Breast epithelium (tissue), 4 donors: ENCODE data around the gene HEPACAM. TPM values are rescaled to one million over a fixed set of nuclear protein-coding genes. Genes with fewer than 3 reads are reported as not detected.

Source experiments
- DNase-seq, 2 donors: peaks; one replicate each; pipeline ENCODE4 v3.0.0-alpha.2; 2019; ENCODE audit warnings: low spot score in 2 of 2
- H3K27ac ChIP-seq, 2 donors: fragments of 200-600 bp; sonication (generic) in 1 of 2; one replicate each; pipeline ENCODE4 v1.5.1; 2016 to 2019; ENCODE audit warnings: mild to moderate bottlenecking in 1 of 2
- H3K27me3 ChIP-seq, 2 donors: fragments of 200-600 bp; sonication (generic) in 1 of 2; one replicate each; pipeline versions ENCODE4 v1.5.1 to v1.6.0; 2017 to 2019; ENCODE audit warnings: control low read depth in 1 of 2, mild to moderate bottlenecking in 1 of 2
- H3K36me3 ChIP-seq: fragments of 200-600 bp; one replicate; pipeline ENCODE4 v1.5.1; 2019
- H3K4me1 ChIP-seq, 2 donors: fragments of 200-600 bp; sonication (generic); one replicate each; pipeline ENCODE4 v1.5.1; 2016 to 2019; ENCODE audit warnings: control low read depth in 1 of 2
- H3K4me3 ChIP-seq, 3 donors: fragments of 200-600 bp; sonication (generic); 1 replicate in 2 of 3; 2 replicates in 1 of 3; pipeline ENCODE4 v1.5.1; 2016 to 2019; ENCODE audit warnings: mild to moderate bottlenecking in 3 of 3, moderate library complexity in 2 of 3
- H3K9me3 ChIP-seq, 2 donors: fragments of 200-600 bp; sonication (generic) in 1 of 2; one replicate each; pipeline ENCODE4 v1.5.1; 2016 to 2019; ENCODE audit warnings: control low read depth in 1 of 2
- CTCF ChIP-seq, 3 donors: fragments of 450-650 bp; IDR thresholded peaks; one replicate each; pipeline ENCODE4 v1.5.1; 2016 to 2017; ENCODE audit warnings: antibody characterized with exemption in 3 of 3, mild to moderate bottlenecking in 3 of 3, moderate library complexity in 3 of 3
- POLR2A ChIP-seq: fragments of 450-650 bp; IDR thresholded peaks from one replicate; pipeline ENCODE4 v1.6.1; 2016; ENCODE audit warnings: antibody characterized with exemption, mild to moderate bottlenecking, moderate library complexity
- POLR2AphosphoS5 ChIP-seq, 3 donors: sonication (generic); formaldehyde crosslinking; IDR thresholded peaks; one replicate each; pipeline ENCODE4 v1.6.1; 2017; ENCODE audit warnings: antibody characterized with exemption in 3 of 3
- intact Hi-C: fragments of 100-400 bp; cut with DNase I; formaldehyde crosslinking; loops from one replicate; pipeline ENCODE4 v1.15.1; 2023; ENCODE audit warnings: low total_unique reads
- total RNA-seq, 3 donors: library from RNA; depleted of rRNA; stranded (reverse); fragments of >200 nt; gene quantifications; one replicate each; pipeline ENCODE4 v1.1.0, GENCODE V29; 2016

Gene HEPACAM
- total RNA-seq, 3 donors from 2014 or later: 2.3 to 25.4 (median 6.1) TPM

GRCh38 chr11:124877631-124877909, 58.3 kb downstream of the HEPACAM start:
- H3K27ac ChIP-seq: peak overlapping the region in 1 of 2 donors; percentile 91
- H3K4me1 ChIP-seq: no peaks in the 10 kb centered on the region
- H3K9me3 ChIP-seq: no peaks in the 10 kb centered on the region
- H3K4me3 ChIP-seq: peak overlapping the region; percentile 46 to 88 (median 66)
- peaks cover 5 to 15% of the 10 kb centered on the region in 2 donors for H3K27me3 ChIP-seq
- intact Hi-C loops: loop anchor here (5.0 kb wide), 1 partner anchor 85 kb away; no protein-coding TSS in a partner anchor
- no peaks in the 10 kb centered on the region for H3K36me3 ChIP-seq
- TF ChIP-seq CTCF (IDR thresholded peaks at IDR 0.05) (no peak), POLR2AphosphoS5 (IDR thresholded peaks at IDR 0.05) (no peak)
- no peak for DNase-seq

GRCh38 chr11:124876818-124877630, 58.8 kb downstream of the HEPACAM start:
- Histone ChIP-seq H3K36me3 (no peaks in the 10 kb centered on the region), H3K4me1 (no peaks in the 10 kb centered on the region), H3K4me3 (peak overlapping the region; percentile 46 to 88 (median 66)), H3K9me3 (no peaks in the 10 kb centered on the region), H3K27me3 (peaks cover 5 to 21% of the 10 kb centered on the region in 2 donors), H3K27ac (peak overlapping the region; percentile 91 to 92)
- TF ChIP-seq POLR2AphosphoS5 (IDR thresholded peaks at IDR 0.05): no peak
- TF ChIP-seq CTCF (IDR thresholded peaks at IDR 0.05): no peak
- no peak for TF ChIP-seq POLR2A
- no peak for DNase-seq
- intact Hi-C loops: loop anchor here (5.0 kb wide), 1 partner anchor 85 kb away; no protein-coding TSS in a partner anchor

GRCh38 chr11:124875943-124876817, 59.7 kb downstream of the HEPACAM start:
- Histone ChIP-seq H3K36me3 (no peaks in the 10 kb centered on the region), H3K4me1 (no peaks in the 10 kb centered on the region), H3K27me3 (peaks cover 5 to 25% of the 10 kb centered on the region in 2 donors), H3K27ac (peak overlapping the region; percentile 91 to 92), H3K9me3 (no peaks in the 10 kb centered on the region), H3K4me3 (peak overlapping the region; percentile 46 to 88 (median 66))
- DNase-seq: peak; percentile 77 to 81
- TF ChIP-seq POLR2AphosphoS5 (IDR thresholded peaks at IDR 0.05): peak; percentile 56 to 74 (median 71)
- peak; percentile 6 to 74 (median 44) for TF ChIP-seq CTCF (IDR thresholded peaks at IDR 0.05)
- TF ChIP-seq POLR2A: no peak
- intact Hi-C loops: loop anchor here (5.0 kb wide), 1 partner anchor 84 kb away; no protein-coding TSS in a partner anchor

GRCh38 chr11:124875401-124875800, 60.4 kb downstream of the HEPACAM start:
- DNase-seq: no peak
- Histone ChIP-seq H3K4me3 (peak overlapping the region in 2 of 3 donors; percentile 46 to 88), H3K9me3 (no peaks in the 10 kb centered on the region), H3K36me3 (no peaks in the 10 kb centered on the region), H3K27ac (peak overlapping the region in 1 of 2 donors; percentile 92), H3K27me3 (peaks cover 5 to 27% of the 10 kb centered on the region in 2 donors), H3K4me1 (no peaks in the 10 kb centered on the region)
- TF ChIP-seq POLR2AphosphoS5 (IDR thresholded peaks at IDR 0.05) (no peak), CTCF (IDR thresholded peaks at IDR 0.05) (no peak), POLR2A (no peak)
- intact Hi-C loops: loop anchor here (5.0 kb wide), 1 partner anchor 83 kb away; no protein-coding TSS in a partner anchor
